HK-2 (cell line): Measurements from ENCODE around the gene ERC2.

ENCODE experiments used
- DNase-seq: peaks from one replicate; pipeline ENCODE4 v3.0.0-alpha.2; 2018; ENCODE audit not compliant: unreplicated experiment

The ERC2 gene

DNA sequence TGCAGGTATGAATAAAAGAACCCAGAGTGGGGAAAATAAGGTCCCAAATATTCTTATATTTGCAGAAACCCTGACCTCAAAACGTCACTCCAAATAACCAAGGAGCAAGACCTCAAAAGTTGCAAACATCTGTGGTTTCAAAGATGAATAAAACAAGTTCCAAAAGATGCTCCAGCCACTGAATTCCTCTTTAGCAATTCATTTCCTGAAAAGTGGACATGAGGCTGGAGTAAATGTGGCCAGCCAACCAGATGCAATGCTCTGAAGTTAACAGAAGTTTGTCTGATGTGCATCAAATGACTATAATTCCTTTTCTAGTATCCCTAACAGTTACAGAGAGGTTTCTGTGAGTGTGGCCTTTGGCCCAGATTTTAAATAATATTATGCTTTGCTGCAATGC lies 910.0 kb downstream of the ERC2 start:
- DNase-seq = no peak

GRCh38 chr3:55557549-55557948 lies 910.7 kb downstream of the ERC2 start:
- no peak for DNase-seq

DNA sequence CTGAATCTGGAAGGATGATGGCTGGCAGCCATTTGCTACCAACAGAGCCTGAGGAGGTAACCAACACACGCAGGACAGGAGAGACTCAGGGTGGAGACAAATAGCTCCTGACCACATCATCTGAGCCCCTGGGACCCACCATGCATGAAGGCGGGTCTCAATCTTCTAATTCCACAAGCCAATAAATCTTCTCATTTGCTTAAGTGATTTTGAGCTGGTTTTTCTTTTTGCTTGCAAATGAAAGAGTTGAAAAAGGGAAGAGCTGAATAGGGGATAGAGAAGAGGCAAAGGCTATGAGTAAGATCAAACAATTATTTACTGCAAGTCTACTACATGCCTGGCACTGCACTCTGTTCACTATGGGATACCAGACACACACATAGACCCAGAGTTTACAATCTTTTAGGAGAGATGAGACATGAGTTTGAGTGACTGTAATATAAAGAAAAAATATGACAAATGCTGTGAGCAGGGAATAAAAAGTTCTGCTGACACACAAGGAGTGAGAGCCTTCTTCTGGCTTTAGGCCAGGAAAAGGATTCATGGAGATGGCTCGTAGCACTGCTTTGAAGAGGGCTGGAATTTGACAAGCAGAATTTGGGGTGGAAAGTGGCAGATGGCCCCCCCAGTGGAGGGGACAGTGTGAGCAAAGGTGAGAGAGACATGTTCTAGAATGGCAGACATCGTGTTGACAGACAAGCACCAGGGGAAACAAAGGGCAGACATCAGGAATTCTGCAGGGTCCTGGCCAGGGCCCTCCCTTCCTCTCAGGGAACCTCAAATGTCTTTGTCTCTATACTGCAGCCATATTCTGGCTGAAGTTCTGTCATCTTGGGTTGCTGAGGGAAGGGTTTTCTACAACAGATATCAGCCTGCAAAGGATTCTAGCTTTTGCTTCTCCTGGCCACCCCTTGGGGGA lies 911.4 kb downstream of the ERC2 start:
- DNase-seq = no peak

DNA sequence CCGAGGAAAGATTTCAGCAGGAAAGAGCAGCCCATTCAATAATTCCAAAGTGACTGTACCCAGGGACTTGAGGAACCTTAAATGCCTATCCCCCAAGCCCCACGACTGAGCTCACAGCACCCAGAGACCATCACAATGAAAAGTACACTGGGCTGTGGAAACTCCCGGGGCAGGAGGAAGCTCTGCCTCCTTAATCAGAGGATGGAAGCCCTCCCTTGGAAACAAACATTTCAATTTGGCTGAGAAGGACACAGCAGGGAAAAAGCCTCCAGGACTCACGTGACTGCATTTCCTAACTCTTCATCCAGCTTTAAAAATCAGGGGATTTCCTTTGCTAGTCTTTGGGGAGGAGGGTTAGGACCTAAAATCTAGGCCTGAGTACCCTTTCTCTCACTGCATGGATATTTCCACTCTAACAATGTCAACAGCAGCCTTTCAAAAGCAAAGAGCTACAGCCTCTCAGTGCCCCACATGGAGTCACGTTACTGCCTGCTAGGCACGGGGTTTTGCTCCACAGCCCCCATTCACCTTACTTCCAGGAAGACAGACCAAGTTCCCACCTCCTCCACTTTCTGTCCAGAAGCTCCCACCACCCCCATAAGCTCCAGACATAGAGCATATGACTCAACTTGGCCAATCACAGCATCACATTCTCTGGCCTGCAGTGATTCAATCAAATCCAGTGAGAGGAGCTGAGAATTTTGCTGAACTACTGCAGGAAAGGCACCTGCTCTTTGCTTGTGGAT lies 912.2 kb downstream of the ERC2 start:
- no peak for DNase-seq

- DNase-seq = no peak
These were observed 913.4 kb downstream of the ERC2 start for GRCh38 chr3:55554634-55555425.

DNA sequence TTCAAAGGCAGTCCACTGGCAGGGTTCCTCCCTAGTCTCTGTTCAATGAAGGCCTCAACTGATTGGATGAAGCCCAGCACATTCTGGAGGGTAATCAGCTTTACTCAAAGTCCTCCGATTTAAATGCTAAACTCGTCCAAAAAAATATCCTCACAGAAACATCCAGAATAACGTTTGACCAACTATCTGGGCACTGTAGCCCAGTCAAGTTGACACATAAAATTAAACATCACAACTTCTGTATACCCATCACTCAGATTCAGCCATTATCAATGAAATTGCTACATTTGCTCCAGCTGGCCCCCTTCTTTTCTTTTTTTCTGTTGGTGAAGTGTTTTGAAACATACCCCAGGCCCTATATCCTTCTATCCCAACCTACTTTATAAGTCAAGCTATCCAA lies 916.6 kb downstream of the ERC2 start:
- no peak for DNase-seq

- DNase-seq = no peak
These were observed 919.1 kb downstream of the ERC2 start for GRCh38 chr3:55549177-55549576.

DNA sequence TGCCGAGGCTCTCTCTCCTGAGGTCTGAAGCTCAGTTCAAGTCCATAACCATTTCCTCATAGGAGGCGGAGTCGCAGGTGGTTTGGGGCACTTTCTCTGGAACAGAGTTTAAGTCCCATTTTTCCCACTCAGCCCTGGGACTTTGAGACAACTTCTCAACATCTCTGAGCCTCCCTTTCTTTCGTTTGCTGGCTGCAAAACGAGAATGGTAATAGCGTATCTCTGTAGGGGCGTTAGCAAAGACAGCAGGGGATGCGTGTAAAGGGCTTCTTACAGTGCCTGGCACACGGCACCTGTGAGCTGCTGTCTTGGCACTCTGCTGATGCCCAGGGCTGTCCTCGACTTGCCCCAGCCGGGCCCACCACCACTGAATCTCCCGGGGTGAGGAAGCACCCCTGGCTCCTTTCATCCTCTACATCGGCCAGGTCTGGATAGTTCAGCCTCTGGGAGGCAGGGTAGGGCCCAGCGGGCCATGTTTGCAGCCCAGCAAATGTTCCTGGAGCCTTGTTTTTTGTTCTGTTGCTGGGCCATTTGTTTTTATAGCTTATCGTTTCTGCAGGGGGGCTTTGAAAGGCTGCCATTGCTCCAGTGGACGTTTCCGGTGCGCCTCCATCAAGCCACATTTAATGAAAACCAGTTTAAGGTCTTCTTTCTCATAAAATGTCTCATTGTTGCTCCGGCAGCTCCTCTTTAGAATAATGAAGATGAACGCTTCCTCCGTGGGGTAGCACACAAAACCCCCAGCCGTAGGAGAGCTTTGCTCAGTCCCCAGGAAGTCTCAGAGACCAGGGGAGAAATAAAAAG lies 921.2 kb downstream of the ERC2 start:
- DNase-seq = no peak

GRCh38 chr3:55545995-55546394 lies 922.3 kb downstream of the ERC2 start:
- DNase-seq = no peak

- DNase-seq = no peak
These were observed 924.0 kb downstream of the ERC2 start for GRCh38 chr3:55544219-55544618.

DNA sequence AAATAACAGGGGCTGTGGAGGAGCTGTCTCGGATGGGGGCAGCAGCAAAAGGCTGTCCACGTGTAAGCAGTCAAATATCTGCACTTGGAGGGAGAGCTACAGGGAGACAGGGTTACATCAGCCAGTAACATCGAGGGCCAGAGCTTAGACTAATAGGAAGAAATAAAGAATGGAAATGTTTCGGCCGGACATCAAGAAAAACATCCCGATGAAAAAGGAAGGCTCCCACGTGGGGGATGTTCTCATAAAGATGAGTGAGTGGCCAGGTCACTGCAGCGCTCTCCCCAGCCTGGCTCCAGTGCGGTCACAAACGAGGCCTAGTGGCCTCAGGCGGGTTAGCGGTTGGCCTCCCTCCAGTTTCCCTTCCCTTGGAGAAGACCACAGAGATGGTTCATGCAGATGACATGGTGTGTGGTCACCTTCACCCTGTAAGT lies 925.1 kb downstream of the ERC2 start:
- DNase-seq = no peak

DNA sequence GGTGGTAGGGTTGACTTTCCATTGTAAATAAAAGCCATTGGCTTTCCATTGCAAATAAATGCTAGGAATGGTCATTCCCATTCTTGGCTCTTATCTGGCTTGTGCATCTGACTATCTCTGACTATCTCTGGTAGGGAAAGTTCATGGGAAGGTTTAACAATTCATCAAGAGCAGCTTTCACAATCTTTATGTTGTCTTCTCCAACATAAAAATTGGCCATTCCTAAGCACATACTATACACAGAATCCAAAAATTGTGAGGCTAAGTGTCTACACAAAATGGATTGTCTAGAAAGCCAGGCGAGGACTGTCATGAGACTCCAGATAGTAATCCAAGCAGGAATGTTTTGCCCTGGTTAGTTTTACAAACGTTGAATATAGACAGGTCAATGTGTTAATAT lies 926.8 kb downstream of the ERC2 start:
- no peak for DNase-seq

DNA sequence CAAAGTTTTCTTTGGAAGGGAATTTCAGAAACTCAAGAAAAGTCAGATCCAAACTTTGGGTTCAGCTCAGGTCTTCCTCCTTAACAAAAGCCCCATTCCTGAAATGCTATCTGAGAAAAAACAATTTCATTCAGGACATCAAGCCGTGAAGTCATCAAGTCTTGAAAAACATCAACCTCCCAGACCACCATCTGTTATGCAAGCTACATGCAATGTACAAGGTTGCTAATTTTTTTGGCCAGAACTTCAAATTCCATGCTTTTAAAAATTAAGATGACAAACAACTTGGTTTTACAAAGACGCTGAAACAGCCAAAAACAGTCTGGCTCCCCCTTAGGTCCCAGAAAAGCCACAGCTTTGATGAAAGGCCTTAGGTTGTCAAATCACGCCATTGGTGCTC lies 927.3 kb downstream of the ERC2 start:
- no peak for DNase-seq

DNA sequence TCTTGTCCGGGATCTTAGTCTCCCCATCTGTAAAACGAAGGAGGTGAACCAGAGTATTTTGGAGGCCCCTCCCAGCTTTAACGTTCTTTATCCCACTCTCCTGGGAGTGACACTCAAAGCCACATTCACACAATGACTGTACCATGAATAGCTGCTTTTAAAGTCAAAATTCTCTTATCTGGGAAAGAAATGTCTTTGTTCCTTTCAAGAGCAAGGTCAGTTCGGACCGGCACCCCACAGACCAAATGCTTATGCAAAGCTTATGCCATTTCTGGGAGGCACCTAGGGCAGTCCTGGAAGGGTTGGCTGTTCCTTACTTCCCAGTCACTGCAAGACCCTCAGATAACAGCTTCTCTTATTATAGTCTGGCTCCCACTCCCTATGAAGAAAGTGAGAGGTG lies 927.7 kb downstream of the ERC2 start:
- no peak for DNase-seq

DNA sequence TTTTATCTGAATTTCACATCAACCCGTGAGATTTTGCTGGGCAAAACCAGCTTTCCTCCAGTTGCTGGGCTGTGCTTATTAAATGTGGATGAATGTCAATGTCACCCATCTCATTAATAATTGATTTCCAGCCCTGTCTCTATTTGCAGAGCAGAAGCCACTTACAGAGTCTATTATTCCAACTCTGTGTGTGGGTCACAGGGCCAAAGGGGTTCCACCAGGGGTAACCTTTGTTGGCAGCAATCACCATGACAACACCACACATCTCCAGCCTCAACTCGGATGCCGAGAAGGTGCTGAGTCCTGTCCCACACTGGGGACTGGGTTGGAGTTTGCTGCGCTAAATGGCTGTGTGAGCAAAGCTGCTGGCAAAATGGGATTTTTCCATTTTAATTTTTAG lies 930.1 kb downstream of the ERC2 start:
- no peak for DNase-seq

GRCh38 chr3:55537563-55537962 lies 930.7 kb downstream of the ERC2 start:
- no peak for DNase-seq

DNA sequence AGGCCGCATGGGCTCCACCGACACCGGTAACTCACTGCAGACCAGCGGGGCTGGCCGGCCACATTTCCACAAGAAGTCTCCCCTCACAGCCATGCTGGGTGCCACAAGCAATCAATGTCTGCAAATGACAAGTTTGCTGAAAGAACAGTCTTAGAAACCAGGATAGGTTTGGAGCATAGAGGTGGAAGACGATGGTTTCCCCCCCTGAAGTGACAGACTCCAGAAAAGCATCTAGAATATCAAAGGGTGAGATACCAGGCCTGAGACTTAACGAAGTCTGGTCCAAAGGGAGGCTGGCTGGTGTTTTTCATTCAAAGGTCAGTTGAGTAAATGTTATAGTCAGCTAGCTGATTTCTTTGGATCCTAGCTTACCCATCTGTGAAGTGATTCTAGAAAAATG lies 931.1 kb downstream of the ERC2 start:
- DNase-seq = no peak

- no peak for DNase-seq
These were observed 933.4 kb downstream of the ERC2 start for GRCh38 chr3:55534876-55535275.

DNA sequence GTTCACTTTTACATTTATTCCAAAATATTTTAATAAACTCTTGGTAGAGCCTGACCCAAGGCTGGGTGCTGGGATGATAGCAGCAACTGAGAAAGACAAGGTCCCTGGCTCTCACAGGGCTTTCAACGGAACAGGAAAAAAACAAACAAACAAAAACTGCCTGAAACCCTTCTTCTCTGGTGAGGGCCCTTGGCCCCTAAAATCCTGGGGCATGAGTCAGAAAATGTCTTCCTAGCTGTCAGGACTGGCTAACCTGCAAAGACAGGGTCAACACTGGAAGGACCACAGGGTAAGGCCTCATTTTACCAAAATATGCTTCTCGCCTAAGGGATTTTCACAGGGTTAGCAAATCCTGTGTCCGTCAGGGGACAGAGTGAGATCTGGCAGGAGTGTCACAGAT lies 935.5 kb downstream of the ERC2 start:
- DNase-seq = no peak

DNA sequence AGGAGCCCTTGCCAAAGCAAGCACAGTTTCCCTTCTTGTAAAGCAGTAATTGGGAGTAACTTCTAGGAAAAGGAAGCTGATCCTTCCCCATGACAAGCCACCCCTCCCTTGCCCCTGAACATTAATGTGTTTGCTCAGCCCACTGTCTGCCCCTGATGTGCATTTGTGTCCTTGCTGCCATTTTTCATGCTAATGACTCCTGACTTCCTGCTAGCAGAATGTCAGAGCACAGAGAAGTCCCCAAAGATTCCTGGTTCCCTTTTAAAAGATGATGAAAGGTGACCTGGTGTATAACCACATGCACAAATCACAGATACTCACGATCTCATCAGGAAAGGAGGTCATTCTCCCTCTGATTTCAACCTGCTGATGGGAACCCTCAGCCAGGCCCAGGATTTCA lies 936.9 kb downstream of the ERC2 start:
- DNase-seq = no peak

GRCh38 chr3:55527361-55527760 lies 940.9 kb downstream of the ERC2 start:
- DNase-seq = no peak
